HCT116 (cell line): ENCODE data around the gene NDST3.

Source experiments
- CEBPB ChIP-seq: IDR thresholded peaks from 2 replicates; pipeline ENCODE4 v1.6.1; 2012; ENCODE audit warnings: low read depth
- EGR1 ChIP-seq: IDR thresholded peaks from 2 replicates; pipeline ENCODE4 v1.6.1; 2012; ENCODE audit warnings: low read depth
- EZH2phosphoT487 ChIP-seq: fragments of 200-600 bp; IDR thresholded peaks from 2 replicates; pipeline ENCODE4 v1.6.1; 2018; ENCODE audit warnings: antibody characterized with exemption, borderline replicate concordance
- JUND ChIP-seq: IDR thresholded peaks from 2 replicates; pipeline ENCODE4 v1.6.1; 2012
- POLR2A ChIP-seq: IDR thresholded peaks from 2 replicates; pipeline ENCODE4 v1.7.0; 2011; ENCODE audit warnings: borderline replicate concordance; ENCODE audit not compliant: insufficient read depth, insufficient read length; ENCODE audit errors: extremely low read depth
- POLR2AphosphoS5 ChIP-seq: IDR thresholded peaks from 2 replicates; pipeline ENCODE4 v1.6.1; 2011; ENCODE audit warnings: mild to moderate bottlenecking, low read depth, low read length, moderate library complexity
- RAD21 ChIP-seq: IDR thresholded peaks from 2 replicates; pipeline ENCODE4 v1.6.1; 2012; ENCODE audit warnings: low read depth, mild to moderate bottlenecking
- TCF7L2 ChIP-seq: IDR thresholded peaks from 2 replicates; pipeline ENCODE4 v1.7.0; 2011; ENCODE audit warnings: borderline replicate concordance, inconsistent platforms; ENCODE audit not compliant: insufficient read depth, insufficient read length; ENCODE audit errors: extremely low read depth
- TF ChIP-seq, protein P1 (sequence below), 3 experiments: fragments of 200-600 bp in 1 of 3; sonication (generic) in 1 of 3; IDR thresholded peaks in 2 of 3; conservative IDR thresholded peaks in 1 of 3; 2 replicates each; pipeline ENCODE4 v1.5.1; 2012 to 2017; ENCODE audit warnings: low read depth in 2 of 3, low read length in 2 of 3, antibody characterized with exemption in 1 of 3, borderline replicate concordance in 1 of 3, control low read depth in 1 of 3, mild to moderate bottlenecking in 1 of 3, mixed read lengths in 1 of 3, mixed run types in 1 of 3, moderate library complexity in 1 of 3; ENCODE audit not compliant: insufficient read depth in 1 of 3

DNA sequence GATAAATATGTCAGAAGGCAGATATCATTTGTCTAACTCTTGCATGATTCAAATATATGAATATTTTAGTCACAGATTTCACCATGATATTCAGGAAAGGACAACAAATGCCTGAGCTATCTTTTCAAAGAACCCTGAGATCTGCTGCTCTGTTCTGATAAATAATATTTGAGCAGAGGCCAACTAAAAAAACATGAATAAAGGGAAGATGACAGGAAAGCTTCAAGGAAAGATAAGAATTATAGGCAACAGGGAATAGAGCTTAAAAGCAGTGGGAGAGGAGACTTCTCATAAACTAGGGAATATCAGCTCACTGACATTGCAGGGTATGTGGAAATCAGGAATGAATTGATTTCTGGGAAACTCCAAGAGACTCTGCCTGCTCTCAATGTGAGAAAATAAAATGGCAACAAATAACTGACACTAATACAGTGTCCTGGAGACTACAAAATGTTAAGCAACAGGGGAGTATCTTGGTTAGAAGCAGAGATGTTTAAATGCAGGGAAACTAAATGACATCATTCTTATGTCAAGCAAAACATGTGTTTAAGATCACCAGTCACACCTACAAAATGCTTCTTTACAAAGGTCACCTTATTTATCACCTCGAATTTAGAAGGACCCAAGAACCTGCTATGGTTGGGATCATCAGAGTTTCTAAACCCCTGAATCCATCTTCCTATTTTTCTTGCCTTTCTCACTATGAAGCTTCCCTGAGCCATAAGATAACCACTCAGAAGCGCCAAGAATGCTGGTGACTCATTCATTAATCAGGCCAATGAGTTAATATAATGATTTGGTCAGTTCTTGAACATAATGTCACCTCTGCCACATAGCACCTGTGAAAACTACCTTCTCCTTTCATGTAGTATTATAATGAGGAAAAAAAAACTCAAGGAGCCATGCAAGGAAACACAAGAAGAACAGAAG, 78.1 kb downstream of the NDST3 start:
- TF ChIP-seq, protein P1, sequence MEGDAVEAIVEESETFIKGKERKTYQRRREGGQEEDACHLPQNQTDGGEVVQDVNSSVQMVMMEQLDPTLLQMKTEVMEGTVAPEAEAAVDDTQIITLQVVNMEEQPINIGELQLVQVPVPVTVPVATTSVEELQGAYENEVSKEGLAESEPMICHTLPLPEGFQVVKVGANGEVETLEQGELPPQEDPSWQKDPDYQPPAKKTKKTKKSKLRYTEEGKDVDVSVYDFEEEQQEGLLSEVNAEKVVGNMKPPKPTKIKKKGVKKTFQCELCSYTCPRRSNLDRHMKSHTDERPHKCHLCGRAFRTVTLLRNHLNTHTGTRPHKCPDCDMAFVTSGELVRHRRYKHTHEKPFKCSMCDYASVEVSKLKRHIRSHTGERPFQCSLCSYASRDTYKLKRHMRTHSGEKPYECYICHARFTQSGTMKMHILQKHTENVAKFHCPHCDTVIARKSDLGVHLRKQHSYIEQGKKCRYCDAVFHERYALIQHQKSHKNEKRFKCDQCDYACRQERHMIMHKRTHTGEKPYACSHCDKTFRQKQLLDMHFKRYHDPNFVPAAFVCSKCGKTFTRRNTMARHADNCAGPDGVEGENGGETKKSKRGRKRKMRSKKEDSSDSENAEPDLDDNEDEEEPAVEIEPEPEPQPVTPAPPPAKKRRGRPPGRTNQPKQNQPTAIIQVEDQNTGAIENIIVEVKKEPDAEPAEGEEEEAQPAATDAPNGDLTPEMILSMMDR (IDR thresholded peaks at IDR 0.05 in 2 of 3, conservative IDR thresholded peaks at IDR 0.05 in 1 of 3; ENCODE audit: borderline replicate concordance in 1 of 3, insufficient read depth in 1 of 3, low read depth in 2 of 3, low read length in 2 of 3) = no peak
- TF ChIP-seq POLR2A (no peak), POLR2AphosphoS5 (no peak), RAD21 (no peak), CEBPB (no peak), EGR1 (no peak), TCF7L2 (no peak), JUND (no peak), EZH2phosphoT487 (no peak)
